NCI-H128 (cell line): ENCODE measurements around the gene DOCK1.

Source experiments
- DNase-seq: peaks from one replicate; lab custom pipeline; 2025; ENCODE audit not compliant: unreplicated experiment; lab: John Stamatoyannopoulos, UW

Gene DOCK1

DNA sequence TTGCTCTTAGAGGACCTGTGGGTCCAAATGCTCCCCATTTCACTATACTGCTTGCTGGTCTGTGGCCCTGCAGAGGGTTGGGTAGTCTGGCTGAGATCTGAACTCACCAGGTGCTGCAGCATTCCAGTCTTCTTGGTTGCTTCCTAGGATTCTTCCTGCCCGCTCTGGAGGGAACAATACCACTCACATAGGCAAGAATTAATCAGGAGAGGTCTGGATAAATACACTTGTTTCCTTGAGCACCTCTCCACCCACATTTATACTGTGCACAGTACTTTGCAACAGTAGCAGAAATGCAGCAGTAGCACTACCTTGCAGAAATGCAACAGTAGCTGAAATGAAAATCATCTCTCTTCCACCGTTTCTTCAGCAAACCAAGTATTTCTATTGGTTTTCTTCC lies 165.9 kb downstream of the DOCK1 start:
- no peak for DNase-seq

DNA sequence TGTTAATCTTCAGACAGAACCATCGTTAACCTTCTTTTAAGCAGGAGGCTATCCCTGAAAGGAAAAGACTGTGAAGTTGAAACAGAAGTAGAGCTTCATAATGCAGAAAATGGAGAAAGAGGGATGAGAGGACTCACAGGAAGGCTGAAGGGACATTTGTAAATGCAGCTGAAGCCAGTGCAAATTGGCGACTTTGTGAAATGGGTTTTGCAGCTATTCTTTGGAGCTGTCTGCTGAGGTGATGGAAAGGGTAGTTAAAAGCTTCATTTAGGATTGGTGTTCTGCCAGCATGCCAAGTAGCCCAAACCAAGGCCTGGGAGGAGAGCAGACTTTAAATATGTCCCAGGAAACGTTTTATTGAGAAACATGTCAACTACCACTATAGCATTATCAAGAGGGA lies 168.4 kb downstream of the DOCK1 start:
- DNase-seq, result no peak

DNA sequence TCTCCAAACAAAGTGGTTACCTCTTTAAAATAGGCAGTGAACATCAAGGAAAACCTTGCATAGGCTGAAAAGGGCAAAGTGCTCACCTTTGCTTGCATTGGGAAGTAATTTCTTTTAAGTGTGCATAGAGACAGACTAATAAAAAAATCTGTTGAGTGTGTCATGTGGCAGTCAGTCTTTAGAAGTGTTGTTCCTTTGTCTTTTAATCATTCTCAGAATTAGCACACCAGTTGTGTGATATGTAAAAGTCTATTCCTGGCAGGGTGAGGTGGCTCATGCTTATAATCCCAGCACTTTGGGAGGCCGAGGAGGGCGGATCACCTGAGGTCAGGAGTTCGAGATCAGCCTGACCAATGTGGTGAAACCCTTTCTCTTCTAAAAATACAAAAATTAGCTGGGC lies 174.2 kb downstream of the DOCK1 start:
- DNase-seq, result no peak

DNA sequence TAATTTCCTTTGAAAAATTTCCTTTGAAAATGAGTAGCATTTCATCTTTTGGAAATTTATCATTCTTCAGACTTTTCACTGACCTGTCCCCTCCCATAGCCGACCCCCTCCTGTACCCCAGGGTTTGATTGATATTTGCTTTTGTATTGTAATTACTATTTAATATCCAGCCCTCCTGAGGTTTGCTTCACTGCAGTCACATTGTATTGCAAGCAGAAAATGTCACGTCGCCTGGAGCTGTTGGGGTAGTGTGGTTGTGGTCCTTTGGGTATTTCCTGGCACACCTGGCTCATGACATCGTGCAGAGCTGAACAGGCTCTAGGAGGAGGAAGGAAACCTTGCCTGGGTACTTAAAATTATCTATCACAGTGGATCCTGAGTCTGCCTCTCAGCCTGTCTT lies 175.1 kb downstream of the DOCK1 start:
- DNase-seq, result no peak

DNA sequence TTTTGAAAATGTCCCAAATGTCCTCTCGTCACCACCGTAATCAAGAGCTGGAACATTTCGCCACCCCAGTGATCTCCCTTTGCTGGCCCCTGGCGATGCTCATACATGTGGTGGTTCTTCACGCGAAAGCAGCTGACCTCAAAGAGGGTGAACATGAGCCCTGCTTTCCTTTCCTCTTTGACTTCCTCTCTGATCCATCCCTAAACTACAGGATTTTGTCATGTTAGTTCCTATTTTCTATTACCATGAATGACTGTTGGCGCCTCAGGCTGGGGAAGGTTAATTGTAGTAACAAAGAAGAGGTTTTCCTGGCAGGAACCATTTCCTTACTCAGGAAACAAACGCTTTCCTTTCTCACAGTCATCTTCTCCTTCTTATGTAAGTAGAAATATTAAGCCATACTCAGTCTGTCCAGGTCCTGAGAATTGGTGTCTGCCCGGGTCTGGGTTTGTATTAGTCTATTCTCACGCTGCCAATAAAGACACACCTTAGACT lies 176.7 kb downstream of the DOCK1 start:
- DNase-seq, result no peak

DNA sequence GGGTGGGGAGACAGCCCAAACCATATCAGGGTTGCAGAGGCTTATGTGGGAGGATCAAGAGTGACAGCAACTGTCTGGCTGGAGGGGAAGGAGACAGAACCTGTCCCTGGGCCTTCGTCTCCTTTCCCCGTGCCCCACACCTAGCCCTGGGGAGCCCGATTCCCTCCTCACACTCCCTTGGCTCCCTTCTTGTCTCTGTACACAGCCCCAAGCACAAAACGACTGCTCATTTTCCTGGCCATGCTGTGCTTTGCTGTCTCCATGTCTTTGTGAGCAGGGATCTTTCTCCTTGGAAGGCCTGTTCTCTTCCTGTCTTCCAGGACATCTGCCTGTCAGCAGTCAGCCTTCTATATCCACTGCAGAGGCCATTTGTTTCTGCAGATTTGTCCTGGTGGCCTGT lies 177.4 kb downstream of the DOCK1 start:
- DNase-seq, result no peak

DNA sequence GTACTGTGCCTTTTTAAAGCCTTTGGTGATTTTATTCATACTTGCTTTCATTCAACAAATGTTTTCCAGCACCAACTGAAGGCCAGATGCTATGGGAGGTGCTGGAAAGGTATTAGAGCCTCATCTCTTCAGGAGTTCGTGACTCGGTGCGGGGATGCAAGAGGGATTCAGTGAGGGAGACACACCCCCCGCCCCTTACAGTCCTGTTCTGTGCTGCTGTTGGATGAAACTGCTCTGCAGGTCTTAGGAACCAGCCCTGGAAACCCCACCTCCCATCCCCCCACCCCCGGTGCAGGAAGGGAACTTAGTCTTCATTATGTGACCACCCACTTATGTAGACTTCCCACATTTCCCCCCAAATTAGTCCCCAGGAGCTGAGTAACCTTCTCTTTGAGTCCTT lies 180.7 kb downstream of the DOCK1 start:
- DNase-seq, result no peak

DNA sequence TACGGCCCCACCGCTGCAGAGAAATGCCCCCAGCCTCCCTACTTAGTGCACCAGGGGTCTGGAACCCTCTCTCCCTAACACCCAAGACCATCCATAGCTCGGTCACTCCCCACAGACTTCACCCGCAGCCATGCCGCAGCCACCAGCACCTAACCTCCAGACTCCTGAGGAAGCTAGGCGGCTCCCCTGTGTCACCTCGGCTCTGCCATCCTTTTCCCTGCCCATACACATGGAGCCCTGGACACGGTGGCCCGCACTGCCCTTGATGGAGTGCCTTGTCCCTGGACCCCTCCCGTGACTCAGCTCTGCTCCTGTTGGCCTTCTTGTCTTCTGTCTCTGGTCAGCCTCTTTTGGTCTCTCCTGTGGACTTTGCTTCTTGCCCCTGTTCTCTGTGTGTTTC lies 183.7 kb downstream of the DOCK1 start:
- no peak for DNase-seq

DNA sequence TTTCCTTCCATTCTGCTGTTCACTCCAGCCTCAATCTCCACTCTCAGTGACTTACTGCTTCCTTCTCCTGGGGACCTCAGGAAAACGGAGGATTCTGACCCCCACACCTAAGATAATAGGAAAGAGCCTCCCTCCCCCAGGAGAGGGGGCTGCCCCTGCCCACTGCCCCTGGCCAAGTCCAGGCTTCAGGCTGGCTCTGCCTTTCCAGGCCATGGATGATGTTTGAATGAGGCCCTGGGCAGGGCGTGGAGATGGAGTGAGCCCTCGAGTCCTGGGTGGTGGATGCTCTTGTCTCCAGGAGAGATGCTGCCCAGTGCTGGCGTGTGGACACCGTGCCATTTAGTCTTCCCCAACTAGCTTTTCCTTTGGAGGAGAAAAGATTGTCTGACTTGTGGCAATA lies 184.2 kb downstream of the DOCK1 start:
- DNase-seq, result no peak

DNA sequence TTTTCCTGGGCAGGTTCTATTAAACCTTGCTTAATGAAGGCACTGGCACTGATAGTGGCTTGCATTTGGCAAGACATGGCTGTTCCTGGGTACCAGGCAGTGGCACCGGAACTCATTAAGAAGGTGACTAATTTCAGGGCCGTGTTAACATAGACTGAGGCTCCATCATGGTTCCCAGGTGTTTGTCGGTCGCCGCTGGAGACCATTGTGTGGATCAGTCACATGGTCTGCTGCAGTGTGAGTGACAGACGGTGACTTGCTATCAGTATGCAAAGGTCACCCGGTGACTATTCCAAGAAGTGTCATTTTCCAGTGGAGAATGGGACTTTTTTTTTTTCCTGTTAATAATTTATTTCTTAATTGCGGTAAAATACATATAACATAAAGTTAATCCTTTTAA lies 184.9 kb downstream of the DOCK1 start:
- DNase-seq, result no peak

DNA sequence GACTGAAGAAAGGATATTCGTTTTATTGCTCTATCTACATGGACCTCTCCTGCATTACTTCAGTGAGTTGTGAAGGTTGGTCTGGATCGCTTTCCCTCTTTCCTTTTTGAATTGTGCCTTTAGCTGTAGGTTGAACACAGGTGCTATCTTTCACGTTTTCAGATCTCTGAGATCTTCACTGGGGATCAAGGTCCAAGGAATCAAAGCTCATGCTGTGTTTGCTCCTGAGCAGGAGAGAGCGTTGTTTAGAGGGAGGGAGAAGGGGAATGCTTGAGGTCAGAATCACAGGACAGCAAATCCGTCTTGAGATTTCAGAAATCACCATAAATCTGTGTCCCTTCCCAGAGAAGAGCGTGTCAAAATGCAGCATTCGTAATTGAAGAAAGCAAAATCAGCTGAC lies 186.1 kb downstream of the DOCK1 start:
- DNase-seq, result no peak

DNA sequence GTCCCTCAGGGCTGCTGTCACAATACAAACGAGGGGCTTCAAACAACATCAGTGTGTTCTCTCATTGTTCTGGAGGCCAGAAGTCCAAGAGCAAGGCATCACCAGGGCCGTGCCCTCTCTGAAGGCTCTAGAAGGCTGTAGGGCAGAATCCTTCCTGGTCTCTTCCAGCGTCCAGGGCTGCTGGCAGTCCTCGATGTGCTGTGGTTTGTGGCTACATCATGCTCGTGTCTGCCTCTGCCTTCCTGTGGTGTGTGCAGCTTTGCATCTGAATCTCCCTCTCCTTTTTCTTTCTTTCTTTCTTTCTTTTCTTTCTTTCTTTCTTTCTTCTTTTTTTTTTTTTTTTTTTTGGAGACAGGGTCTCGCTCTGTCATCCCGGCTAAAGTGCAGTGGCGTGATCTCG lies 187.7 kb downstream of the DOCK1 start:
- DNase-seq, result no peak

DNA sequence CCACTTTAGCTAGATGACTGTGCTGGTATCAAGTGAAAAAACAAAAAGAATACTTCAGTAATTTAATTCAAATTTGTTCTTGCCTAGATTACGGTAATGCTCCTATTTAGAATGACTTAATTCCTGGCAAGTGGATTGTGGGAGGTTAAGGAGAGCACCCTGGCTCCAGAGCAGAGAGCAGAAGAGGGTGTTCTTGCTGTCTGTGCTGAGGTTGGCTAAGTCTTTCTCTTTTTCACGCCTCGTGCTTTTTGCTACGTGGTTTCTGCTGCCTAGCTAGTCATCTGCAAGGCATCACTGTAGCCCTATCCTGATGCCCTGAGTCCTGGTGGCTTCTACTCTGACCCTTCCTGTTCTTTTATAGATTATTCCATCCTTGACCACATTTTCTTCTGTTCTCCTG lies 189.8 kb downstream of the DOCK1 start:
- no peak for DNase-seq

DNA sequence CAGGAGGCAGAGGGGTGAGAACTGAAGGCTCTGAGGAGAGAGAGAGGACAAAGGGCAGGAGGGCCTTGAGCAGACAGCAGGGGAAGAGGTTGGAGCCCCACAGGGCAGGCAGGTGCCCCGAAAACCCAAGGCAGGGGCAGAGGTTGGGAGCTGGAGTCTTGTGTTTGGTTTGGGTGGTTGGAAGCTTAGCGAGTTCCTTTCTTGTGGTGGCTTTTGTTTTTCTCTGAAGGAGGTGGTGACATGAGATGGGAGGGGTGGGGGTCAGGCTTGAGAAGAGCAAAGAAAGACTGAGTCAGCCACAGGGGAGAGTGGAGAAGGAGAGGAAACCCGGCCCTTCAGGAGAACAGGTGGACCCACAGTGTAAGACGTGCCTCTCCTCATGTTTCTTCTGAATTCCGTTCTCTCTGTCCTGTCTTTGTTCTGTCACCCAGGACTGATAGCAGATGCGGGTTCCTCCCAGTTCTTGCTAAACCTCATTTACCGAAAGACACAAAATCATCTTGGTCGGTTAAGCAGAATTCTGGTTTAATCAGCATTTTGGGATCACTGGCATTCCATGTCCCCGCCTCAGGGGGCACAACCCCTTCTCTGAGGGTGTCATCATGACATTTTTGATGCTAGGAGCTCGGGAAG lies 195.9 kb downstream of the DOCK1 start:
- DNase-seq, result no peak

DNA sequence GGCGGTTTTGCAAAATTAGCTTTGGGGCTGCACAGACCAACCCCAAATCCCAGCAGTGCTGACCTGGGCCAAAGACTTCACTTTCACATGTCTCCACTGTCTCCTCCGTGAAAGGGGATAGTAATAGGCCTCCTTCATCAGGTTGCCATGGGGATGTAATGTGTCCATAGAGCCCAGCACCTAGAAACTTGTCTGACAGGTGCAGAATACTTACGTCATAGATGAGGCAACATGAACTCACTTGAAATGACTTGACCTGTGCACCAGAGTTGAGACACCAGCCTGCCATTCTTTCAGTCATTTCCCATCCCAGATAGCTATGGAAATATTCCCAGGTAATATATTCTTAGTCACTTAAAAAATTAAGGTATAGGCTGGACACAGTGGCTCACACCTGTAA lies 196.9 kb downstream of the DOCK1 start:
- no peak for DNase-seq

DNA sequence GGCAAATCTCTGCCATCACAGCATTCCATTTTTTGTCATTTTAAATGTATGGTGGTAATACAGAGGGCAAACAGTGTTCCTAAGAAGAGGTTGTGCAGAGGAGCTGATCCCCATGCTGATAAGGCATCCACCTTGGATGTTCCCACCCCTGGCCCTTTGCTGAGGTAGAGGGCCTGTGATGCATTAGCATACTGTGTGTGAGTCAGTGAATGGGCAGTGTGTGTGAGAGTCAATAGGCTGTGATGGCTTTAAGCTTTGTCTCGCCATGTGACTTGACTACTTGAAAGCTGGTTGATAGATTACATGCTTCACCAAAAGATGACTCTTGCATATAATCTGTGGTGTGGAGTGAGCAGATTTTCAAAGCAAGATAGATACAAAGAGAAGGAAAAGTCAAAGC lies 209.9 kb downstream of the DOCK1 start:
- no peak for DNase-seq

DNA sequence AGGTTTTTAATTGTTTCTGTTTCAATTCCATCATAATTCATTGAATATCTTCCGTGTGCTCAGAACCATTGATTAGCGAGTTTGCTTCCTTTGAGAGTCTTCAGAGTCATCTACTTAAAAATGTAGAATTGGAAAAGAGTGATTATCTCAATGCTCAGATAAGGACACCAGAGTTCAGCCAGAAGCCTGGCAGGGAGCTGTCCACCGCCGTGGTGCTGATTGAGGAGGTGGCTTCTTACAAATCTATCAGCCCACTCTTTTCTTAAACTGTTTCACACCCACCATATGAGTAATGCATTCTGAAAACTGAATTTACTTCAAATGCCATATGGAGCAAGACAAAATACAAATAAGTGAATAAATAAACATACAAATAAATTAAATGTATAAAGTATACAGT lies 211.9 kb downstream of the DOCK1 start:
- DNase-seq, result no peak

DNA sequence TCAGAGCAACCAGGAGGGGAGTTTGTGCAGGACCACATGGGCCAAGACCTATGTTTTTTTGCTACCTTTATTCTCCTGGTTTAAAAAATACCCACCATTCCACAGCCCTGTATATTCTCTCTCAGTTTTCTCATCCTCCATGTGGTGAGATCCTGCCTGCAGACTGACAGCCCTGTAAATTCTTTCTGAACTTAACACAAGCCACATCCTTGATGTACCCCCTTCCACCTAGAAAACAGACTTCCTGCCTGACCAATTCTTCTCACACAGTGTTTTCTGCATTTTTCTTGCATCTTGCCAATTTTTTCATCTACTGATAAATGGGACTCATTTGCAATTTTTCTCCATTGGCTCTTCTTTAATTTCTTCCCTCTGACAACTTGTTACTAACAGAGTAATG lies 212.8 kb downstream of the DOCK1 start:
- no peak for DNase-seq

DNA sequence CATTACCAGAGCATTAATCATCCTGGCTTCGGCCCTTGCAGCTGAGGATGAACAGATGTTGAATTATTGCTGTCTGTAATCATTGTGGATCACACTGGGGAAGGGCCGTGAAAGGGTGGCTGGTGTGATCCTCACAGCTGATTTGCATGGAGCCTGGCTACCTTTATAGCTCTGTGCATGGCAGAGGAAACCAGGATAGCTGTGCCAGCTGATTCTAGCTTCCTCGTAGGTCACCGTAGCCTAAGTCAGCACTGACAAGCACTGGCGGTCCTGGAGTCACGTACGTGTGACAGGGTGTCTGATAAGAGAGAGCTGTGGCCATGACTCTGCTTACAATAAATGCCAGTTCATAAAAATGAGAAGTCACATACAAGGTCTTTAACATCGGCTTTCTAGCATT lies 214.7 kb downstream of the DOCK1 start:
- DNase-seq, result no peak

DNA sequence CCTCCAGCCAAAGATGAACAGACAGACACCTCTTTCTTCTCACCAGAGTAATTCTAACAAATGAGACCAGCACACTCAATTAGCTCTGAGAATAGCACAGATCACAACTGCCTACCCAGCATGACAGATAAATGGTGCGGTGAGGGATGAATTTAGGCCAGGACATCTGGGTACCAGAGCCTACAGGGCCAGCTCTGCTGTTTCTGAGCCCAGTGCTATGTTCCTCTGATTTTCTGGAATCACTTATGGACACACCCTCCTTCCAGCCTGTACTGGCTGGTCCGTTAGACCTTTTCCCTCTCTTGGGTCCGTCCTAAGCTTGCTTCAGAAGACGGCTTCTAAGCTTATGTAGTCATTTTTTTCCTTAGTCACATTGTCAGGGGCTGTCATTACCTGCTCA lies 217.6 kb downstream of the DOCK1 start:
- no peak for DNase-seq

DNA sequence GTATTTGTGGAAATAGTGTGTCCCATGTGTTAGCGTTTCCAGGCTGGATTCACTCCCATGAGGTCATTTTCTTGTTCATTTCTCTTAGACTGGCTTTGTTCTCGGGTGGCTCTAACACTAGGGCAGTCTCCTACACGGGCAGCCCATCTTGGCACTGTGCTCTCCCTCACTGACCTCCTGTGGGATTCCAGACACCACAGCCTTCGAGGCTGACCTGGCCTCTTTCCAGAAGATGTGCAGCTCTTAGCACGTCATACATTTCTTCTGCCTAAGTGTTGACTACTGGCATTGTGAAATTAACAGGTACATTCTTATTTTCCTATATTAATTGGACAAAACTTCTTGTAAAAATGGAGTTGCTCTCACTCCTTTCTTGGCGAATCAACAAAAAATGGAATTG lies 218.4 kb downstream of the DOCK1 start:
- no peak for DNase-seq

DNA sequence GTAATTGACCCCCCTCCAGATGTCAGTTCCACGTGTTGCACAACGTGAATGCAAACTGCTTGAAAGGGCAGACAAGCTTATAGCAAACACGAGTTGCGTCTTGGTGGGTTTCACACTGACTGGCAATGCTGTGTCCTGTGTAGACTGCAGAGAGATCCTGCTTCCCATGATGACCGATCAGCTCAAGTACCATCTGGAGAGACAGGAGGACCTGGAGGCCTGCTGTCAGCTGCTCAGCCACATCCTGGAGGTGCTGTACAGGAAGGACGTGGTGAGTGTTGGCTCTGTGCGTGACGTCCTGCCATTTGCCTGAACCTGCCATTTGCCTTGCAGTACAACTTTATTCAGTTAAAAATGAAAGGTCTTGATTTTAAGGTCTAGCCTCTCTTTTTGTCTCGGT lies 220.1 kb downstream of the DOCK1 start:
- no peak for DNase-seq

DNA sequence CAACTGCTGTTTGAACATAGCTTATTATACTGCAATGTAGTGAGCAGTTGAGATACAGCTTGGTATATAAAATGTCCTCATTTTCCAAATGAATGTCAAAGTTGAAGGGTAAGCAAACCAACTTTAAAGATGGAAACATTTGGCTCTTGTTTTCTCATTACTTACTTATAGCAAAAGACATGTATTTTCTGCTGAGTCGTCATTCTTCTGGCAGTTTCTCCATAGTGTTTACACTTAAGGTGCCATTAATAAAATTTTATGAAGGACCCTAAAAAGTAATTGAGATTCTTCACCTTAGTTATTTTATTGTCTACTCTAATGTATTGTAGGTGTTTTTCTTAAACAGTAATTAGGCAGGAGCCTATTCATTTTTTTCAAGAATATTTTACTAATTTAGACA lies 222.6 kb downstream of the DOCK1 start:
- no peak for DNase-seq

DNA sequence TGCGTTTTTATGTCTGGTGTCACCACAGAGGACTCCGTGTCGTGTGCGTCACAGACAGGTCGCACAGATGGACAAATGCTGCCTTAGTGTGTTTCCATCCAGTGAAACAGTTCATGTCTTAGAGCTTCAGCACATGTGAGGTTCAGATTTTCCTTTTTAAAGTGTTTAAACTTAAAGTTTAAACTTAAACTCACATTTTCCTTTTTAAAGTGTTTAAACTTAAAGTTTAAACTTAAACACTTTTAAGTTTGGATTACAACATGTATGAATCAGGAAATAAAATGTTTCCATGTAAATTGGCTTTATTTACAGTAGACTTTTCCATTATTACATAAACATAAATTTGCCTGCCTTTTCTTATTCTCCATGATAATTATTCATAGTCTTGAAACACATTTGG lies 223.9 kb downstream of the DOCK1 start:
- DNase-seq, result no peak
